PFSK-1 (cell line): ENCODE results near the gene MEF2D.

Experiments used
- FOXP2 ChIP-seq: optimal IDR thresholded peaks from 2 replicates; pipeline ENCODE3; 2011; ENCODE audit warnings: borderline replicate concordance, control low read depth, inconsistent platforms; ENCODE audit not compliant: insufficient read depth; ENCODE audit errors: extremely low read length, extremely low read depth
- POLR2AphosphoS5 ChIP-seq: IDR thresholded peaks from 2 replicates; pipeline ENCODE4 v1.6.1; 2012; ENCODE audit warnings: low read depth, mild to moderate bottlenecking, control low read depth, low read length, moderate library complexity
- SIN3A ChIP-seq: IDR thresholded peaks from 2 replicates; pipeline ENCODE4 v1.6.1; 2012; ENCODE audit warnings: mild to moderate bottlenecking, low read length, moderate library complexity, borderline replicate concordance; ENCODE audit not compliant: insufficient read depth
- TAF1 ChIP-seq: IDR thresholded peaks from 2 replicates; pipeline ENCODE4 v1.6.1; 2012; ENCODE audit warnings: low read length, control low read depth, borderline replicate concordance; ENCODE audit not compliant: insufficient read depth
- TF ChIP-seq, protein P1 (sequence below), 2 experiments: IDR thresholded peaks; 2 replicates each; pipeline versions ENCODE4 v1.6.1 to v1.8.0; 2011 to 2012; ENCODE audit warnings: low read depth in 2 of 2, low read length in 2 of 2, control low read depth in 1 of 2, inconsistent platforms in 1 of 2, mild to moderate bottlenecking in 1 of 2, moderate library complexity in 1 of 2; ENCODE audit not compliant: insufficient read depth in 1 of 2

Gene MEF2D

DNA sequence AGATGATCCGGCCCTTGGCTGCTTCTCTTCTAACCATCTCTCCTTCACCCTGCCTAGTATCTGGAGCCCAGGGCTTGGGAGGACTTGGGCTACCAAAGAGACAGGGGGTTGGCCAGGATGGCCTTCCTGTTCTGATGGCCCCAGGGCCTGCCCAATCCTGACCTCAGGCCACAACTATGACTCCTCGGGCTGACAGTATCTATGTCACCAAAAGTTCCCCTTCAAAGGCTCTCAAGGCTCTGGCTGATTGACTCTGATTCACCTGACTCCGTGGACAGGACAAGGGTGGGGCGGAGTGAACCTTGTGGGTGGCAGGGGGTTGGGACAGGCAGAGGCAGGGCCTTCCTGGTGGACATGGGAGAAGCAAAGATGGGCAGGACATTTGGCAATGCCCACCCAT, 12.7 kb downstream of the MEF2D start:
- TF ChIP-seq TAF1 (no peak), SIN3A (no peak), POLR2AphosphoS5 (no peak), FOXP2 (no peak)
- TF ChIP-seq, protein P1, sequence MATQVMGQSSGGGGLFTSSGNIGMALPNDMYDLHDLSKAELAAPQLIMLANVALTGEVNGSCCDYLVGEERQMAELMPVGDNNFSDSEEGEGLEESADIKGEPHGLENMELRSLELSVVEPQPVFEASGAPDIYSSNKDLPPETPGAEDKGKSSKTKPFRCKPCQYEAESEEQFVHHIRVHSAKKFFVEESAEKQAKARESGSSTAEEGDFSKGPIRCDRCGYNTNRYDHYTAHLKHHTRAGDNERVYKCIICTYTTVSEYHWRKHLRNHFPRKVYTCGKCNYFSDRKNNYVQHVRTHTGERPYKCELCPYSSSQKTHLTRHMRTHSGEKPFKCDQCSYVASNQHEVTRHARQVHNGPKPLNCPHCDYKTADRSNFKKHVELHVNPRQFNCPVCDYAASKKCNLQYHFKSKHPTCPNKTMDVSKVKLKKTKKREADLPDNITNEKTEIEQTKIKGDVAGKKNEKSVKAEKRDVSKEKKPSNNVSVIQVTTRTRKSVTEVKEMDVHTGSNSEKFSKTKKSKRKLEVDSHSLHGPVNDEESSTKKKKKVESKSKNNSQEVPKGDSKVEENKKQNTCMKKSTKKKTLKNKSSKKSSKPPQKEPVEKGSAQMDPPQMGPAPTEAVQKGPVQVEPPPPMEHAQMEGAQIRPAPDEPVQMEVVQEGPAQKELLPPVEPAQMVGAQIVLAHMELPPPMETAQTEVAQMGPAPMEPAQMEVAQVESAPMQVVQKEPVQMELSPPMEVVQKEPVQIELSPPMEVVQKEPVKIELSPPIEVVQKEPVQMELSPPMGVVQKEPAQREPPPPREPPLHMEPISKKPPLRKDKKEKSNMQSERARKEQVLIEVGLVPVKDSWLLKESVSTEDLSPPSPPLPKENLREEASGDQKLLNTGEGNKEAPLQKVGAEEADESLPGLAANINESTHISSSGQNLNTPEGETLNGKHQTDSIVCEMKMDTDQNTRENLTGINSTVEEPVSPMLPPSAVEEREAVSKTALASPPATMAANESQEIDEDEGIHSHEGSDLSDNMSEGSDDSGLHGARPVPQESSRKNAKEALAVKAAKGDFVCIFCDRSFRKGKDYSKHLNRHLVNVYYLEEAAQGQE (IDR thresholded peaks at IDR 0.05; ENCODE audit: insufficient read depth in 1 of 2, low read depth in 2 of 2, low read length in 2 of 2): no peak

DNA sequence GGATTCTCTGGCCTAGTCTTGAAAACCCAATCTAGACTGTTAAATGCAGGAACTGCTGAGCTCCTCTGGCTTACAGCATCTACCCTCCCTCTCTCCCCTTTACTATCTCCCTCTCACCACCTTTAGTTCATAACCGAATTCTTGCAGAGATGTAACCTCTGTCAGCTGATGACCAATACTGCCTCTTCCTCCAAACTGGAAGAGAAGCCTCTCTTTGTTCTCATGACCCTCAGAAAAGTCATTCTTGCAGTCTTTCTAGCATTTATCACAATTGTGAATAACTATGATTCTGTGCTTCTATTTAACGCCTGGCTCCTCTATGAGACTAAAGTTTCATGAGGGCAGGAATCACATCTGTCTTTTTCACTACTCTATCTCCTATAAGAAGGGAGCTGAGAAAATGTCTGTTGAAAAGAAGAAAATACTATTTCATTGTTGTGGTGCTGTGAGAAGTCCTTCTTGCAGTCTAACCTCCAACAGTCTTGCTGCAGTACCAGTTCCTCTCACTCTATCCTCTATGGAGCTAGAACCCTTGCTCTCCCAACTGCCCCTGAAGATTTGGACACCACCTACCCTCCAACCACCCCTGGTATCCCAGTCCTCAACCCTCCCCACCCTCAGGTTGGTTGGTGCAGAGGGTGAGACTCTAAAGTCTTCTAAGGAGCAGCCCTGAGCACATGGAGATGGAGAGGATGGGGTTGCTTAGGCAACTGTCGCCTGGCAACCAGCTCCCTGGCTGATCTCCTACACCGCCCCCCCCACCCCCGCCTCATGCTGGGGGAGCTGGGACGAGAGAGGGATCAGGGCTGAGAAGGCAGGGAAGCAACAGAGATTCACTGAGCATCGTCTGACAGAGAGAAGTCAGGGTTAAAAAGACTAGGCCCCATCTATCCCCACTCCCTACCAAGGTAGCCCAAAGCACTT, 13.9 kb downstream of the MEF2D start:
- no peak for TF ChIP-seq TAF1
- TF ChIP-seq, protein P1 (IDR thresholded peaks at IDR 0.05; ENCODE audit: insufficient read depth in 1 of 2, low read depth in 2 of 2, low read length in 2 of 2): no peak
- no peak for TF ChIP-seq FOXP2
- no peak for TF ChIP-seq SIN3A
- no peak for TF ChIP-seq POLR2AphosphoS5

DNA sequence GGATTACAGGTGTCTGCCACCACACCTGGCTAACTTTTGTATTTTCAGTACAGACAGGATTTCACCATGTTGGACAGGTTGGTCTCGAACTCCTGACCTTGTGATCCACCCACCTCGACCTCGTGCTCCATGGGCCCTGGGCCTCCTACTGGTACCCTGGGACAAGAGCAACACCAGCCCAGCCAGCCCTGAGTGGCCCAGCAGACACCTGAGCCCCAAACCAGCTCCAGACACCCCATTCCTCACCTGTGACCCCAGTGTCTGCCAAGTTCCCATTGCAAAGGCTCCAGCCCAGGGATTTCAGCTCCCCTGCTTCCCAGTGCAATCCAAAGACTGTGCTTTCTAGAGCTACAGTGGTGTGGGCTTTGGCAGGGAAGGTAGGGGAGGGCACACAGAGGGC, 14.6 kb downstream of the MEF2D start:
- TF ChIP-seq FOXP2 (no peak), TAF1 (no peak), SIN3A (no peak), POLR2AphosphoS5 (no peak)
- TF ChIP-seq, protein P1 (IDR thresholded peaks at IDR 0.05; ENCODE audit: insufficient read depth in 1 of 2, low read depth in 2 of 2, low read length in 2 of 2): no peak

DNA sequence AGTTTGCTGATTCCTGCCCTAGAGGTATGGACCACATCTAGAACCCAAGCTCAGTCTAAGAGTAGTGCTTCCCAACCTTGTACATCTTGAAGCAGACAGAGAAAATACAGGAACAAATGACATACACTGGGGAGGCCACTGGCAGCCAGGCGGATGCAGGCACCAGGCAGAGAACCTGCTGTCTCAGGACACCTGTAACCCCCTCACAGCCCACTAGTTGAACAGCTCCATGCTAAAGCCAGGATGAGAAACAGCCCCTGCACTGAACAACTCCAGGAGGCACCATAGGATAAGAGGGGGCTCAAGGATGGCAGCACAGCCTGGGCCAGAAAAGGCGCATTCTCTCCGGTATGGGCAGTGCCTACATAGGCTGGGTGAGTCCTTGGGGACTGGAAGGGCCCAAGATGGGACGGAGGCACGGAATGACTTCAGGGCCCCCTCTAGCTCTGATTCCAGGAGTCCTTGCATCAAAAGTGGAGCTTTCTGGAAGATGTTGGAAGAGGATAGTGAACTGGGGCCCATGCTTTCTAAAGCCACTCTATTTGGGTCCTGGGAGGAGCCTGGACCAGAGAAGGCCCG, 16.0 kb downstream of the MEF2D start:
- TF ChIP-seq POLR2AphosphoS5 (no peak), FOXP2 (no peak), SIN3A (no peak)

DNA sequence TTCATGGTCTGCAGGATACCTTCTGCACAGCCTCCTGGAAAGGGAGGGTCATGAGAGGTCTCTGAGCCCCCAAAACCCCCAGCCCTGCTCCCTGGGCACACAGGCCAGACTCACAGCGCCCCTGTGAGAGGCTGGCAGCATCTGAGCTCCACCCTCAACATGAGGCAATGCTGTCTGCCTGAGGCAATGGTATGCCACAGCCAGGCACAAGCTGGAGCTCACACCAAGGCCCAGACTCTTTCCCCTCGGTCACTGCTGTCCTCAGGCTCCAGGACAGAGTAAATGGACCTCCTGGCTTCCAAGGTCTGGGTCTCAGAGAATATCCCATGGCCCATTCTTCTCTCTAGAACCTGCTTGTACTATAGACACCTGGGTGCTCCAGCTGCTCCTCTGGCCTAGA, 17.2 kb downstream of the MEF2D start:
- TF ChIP-seq, protein P1 (IDR thresholded peaks at IDR 0.05; ENCODE audit: insufficient read depth in 1 of 2, low read depth in 2 of 2, low read length in 2 of 2): no peak
- TF ChIP-seq TAF1: no peak
- no peak for TF ChIP-seq SIN3A
- TF ChIP-seq POLR2AphosphoS5: no peak
- TF ChIP-seq FOXP2: no peak
